Lower lobe of right lung (tissue), 2 donors: Measurements from ENCODE around the gene RXYLT1. TPM values are rescaled to one million over a fixed set of nuclear protein-coding genes. Genes with fewer than 3 reads are reported as not detected.

Source experiments
- ATAC-seq, 2 donors: fragments of 200-7000 bp; cut with Tn5 transposase; one replicate each; pipeline ENCODE4 v1.9.1; 2020 to 2022; ENCODE audit warnings: mild to moderate bottlenecking in 2 of 2, moderate library complexity in 2 of 2
- DNase-seq: peaks from one replicate; pipeline ENCODE4 v3.0.0-alpha.2; 2020
- H3K27ac ChIP-seq: fragments of 200-600 bp; one replicate; pipeline ENCODE4 v1.8.0; 2022
- H3K27me3 ChIP-seq: fragments of 200-600 bp; one replicate; pipeline ENCODE4 v1.8.0; 2022; ENCODE audit warnings: low read depth
- H3K36me3 ChIP-seq: fragments of 200-600 bp; one replicate; pipeline ENCODE4 v1.8.0; 2022; ENCODE audit warnings: mild to moderate bottlenecking
- H3K4me1 ChIP-seq: fragments of 200-600 bp; one replicate; pipeline ENCODE4 v1.8.0; 2022
- H3K4me3 ChIP-seq: fragments of 200-600 bp; one replicate; pipeline ENCODE4 v1.8.0; 2022; ENCODE audit warnings: mild to moderate bottlenecking
- H3K9me3 ChIP-seq: fragments of 200-600 bp; one replicate; pipeline ENCODE4 v1.8.0; 2022
- intact Hi-C: fragments of 100-400 bp; cut with DNase I; formaldehyde crosslinking; loops from one replicate; pipeline ENCODE4 v1.11.0; 2022
- total RNA-seq: library from RNA; stranded (reverse); fragmentation: NEBNext Ultra II Directional; extraction: Animal tissue kit (Norgen Biotek cat#: 25700); gene quantifications from one replicate; pipeline ENCODE4 v1.2.1, GENCODE V29; 2021
- TF ChIP-seq, protein P1 (sequence below): fragments of 200-600 bp; IDR thresholded peaks from one replicate; pipeline ENCODE4 v1.8.0; 2022; ENCODE audit warnings: antibody characterized with exemption, mild to moderate bottlenecking
- donor health status: DM: no; HTN: yes; CAD: no; lungs with severe emphysema.

Gene RXYLT1
- total RNA-seq, 1 donor from 2014 or later: 14.5 TPM

DNA sequence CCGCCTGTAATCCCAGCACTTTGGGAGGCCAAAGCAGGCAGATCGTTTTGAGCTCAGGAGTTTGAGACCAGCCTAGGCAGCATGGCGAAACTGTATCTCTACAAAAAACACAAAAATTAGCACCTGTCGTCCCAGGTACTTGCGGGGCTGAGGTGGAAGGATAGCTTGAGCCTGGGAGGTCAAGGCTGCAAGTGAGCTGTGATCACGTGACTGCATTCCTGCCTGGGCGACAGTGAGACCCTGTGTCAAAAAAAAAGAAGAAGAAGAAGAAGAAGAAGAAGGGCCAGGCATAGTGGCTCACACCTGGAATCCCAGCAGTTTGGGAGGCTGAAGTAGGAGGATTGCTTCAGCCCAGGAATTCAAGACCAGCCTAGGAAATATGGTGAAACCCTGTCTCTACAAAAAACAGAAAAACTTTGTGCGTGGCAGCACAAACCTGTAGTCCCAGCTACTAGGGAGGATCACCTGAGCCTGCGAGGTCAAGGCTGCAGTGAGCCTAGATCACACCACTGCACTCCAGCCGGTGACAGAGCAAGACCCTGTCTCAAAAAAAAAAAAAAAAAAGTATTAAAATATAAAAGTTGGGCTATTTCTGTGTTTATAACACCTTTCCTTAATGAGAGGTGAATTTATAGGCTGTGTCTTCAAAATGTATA is 15.5 kb downstream of the RXYLT1 start:
- Histone ChIP-seq H3K36me3 (peaks cover 10% of the 10 kb centered on the region), H3K27me3 (no peaks in the 10 kb centered on the region), H3K4me3 (no peak overlapping the region), H3K9me3 (no peaks in the 10 kb centered on the region), H3K4me1 (no peaks in the 10 kb centered on the region), H3K27ac (no peak overlapping the region)
- intact Hi-C loops: no loop called here
- no peak for ATAC-seq
- TF ChIP-seq, protein P1, sequence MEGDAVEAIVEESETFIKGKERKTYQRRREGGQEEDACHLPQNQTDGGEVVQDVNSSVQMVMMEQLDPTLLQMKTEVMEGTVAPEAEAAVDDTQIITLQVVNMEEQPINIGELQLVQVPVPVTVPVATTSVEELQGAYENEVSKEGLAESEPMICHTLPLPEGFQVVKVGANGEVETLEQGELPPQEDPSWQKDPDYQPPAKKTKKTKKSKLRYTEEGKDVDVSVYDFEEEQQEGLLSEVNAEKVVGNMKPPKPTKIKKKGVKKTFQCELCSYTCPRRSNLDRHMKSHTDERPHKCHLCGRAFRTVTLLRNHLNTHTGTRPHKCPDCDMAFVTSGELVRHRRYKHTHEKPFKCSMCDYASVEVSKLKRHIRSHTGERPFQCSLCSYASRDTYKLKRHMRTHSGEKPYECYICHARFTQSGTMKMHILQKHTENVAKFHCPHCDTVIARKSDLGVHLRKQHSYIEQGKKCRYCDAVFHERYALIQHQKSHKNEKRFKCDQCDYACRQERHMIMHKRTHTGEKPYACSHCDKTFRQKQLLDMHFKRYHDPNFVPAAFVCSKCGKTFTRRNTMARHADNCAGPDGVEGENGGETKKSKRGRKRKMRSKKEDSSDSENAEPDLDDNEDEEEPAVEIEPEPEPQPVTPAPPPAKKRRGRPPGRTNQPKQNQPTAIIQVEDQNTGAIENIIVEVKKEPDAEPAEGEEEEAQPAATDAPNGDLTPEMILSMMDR: no peak
- DNase-seq: no peak

DNA sequence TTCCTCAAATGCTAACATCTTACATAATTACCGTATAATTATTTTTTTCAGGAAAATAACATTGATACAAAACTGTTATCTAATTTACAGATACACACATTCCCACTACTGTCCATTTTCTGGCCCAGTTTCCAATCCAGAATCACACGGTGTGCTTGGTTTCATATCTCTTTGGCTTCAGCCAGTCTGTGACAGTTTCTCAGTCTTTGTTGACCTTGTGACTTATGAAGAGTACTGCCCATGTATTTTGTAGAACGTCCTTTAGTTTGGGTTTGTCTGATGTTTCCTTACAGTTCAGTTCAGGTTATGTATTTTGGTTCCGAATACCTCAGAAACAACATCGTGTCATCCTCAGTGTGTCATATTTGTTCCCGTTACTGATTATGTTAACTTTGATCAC is 16.2 kb downstream of the RXYLT1 start:
- TF ChIP-seq, protein P1: no peak
- no peak for ATAC-seq

DNA sequence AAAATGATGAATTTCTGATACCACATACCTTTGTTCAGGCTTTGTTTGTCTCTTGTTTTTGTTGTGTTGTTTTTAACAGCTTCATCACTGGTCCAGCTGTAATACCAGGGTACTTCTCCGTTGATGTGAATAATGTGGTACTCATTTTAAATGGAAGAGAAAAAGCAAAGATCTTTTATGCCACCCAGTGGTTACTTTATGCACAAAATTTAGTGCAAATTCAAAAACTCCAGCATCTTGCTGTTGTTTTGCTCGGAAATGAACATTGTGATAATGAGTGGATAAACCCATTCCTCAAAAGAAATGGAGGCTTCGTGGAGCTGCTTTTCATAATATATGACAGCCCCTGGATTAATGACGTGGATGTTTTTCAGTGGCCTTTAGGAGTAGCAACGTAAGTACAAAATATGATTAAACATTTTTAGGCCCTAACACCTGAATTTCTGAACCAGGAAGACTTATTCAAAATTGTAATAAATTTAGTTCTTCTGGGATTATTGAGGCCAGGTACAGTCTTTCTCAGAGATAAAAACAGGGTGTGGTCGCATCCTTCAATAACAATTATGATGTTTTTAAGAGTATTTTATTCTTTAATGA is 22.4 kb downstream of the RXYLT1 start:
- intact Hi-C loops: no loop called here
- DNase-seq: no peak

More for the DNA sequence above, 16.2 kb downstream of the RXYLT1 start:
- intact Hi-C loops: no loop called here
- no peak overlapping the region for H3K4me3 ChIP-seq
- DNase-seq: no peak
- H3K36me3 ChIP-seq: peaks cover 3% of the 10 kb centered on the region
- H3K9me3 ChIP-seq: no peaks in the 10 kb centered on the region
- H3K27me3 ChIP-seq: no peaks in the 10 kb centered on the region
- H3K4me1 ChIP-seq: no peaks in the 10 kb centered on the region
- H3K27ac ChIP-seq: no peak overlapping the region

DNA sequence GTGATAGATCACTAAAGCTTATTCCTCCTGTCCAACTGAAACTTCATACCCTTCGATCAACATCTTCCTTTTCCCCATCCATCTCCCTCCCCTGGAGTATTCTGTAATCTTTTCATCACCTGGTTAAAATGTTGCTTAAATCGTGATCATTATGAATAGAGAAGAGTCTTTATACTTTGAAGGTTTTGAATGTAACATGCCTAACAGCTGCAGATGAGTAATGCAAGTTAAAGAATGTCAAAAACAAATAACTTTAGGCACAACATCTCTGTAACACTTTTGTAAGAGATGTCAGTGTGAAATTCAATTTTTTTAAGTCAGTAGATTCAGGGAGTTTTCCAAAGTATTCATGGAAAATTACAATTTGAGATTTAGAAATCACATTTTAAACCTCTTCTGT is 25.0 kb downstream of the RXYLT1 start:
- Histone ChIP-seq H3K4me3 (no peak overlapping the region), H3K36me3 (peaks cover 13% of the 10 kb centered on the region), H3K9me3 (no peaks in the 10 kb centered on the region), H3K27me3 (no peaks in the 10 kb centered on the region), H3K27ac (no peak overlapping the region), H3K4me1 (no peaks in the 10 kb centered on the region)
- TF ChIP-seq, protein P1: no peak
- intact Hi-C loops: no loop called here
- no peak for DNase-seq
- ATAC-seq: no peak

More for the DNA sequence above, 22.4 kb downstream of the RXYLT1 start:
- Histone ChIP-seq H3K4me3 (no peak overlapping the region), H3K4me1 (no peaks in the 10 kb centered on the region), H3K27me3 (no peaks in the 10 kb centered on the region), H3K9me3 (no peaks in the 10 kb centered on the region), H3K27ac (no peak overlapping the region), H3K36me3 (peaks cover 9% of the 10 kb centered on the region)
- TF ChIP-seq, protein P1: peak; percentile 50
- no peak for ATAC-seq

DNA sequence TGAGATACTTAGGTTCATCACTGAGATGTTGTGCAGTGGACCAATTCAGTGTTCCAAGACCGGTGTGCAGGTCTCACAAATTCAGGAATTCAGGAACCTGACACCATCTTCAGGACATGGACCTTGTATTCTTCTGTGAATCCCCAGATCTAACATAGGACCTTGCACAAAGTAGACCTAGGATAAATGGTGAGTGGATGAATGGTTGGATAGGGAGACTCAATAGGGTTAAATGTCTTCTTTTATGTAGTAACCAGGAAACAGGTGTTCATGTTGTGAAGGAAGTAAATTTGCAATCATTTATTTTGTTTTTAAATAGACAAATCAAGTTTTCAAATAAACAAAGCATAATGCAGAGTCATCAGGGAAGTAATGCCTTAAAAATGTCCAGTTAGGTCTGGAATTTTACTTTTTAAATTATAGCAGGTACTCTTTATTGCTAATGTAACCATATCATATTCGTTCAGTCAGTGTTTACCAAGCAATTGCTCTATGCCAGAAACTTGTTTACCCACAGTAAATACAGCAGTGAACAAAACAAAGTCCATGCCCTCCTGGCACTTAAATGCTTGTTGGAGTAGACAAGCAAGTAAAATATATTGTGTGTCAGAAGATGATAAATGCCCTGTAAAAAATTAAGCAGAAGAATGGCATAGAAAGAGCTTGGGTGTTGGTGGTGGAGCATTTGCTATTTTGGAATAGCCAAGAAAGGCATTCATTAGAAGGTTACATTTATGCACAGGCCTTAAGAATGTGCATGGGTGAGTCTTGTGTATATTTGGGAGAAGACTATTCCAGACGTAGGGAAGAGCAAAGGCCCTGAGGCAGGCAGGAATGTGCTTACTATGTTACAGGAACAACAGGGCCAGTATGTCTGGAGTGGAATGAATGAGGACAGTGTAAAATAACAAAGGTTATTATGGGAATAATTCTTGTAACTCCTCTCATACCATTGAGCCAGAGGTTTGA is 26.3 kb downstream of the RXYLT1 start:
- peak in 1 of 2 donors; percentile 33 for ATAC-seq
- H3K9me3 ChIP-seq: no peaks in the 10 kb centered on the region
- H3K27me3 ChIP-seq: no peaks in the 10 kb centered on the region
- TF ChIP-seq, protein P1: no peak
- no peak for DNase-seq
- H3K27ac ChIP-seq: no peak overlapping the region
- no peaks in the 10 kb centered on the region for H3K4me1 ChIP-seq
- intact Hi-C loops: no loop called here
- H3K36me3 ChIP-seq: peaks cover 13% of the 10 kb centered on the region
- H3K4me3 ChIP-seq: no peak overlapping the region
